ENCODE data around the gene CEP350.

GRCh38 chr1:179996099-179996498, 41.5 kb downstream of the CEP350 start:
- TF ChIP-seq, protein P1, sequence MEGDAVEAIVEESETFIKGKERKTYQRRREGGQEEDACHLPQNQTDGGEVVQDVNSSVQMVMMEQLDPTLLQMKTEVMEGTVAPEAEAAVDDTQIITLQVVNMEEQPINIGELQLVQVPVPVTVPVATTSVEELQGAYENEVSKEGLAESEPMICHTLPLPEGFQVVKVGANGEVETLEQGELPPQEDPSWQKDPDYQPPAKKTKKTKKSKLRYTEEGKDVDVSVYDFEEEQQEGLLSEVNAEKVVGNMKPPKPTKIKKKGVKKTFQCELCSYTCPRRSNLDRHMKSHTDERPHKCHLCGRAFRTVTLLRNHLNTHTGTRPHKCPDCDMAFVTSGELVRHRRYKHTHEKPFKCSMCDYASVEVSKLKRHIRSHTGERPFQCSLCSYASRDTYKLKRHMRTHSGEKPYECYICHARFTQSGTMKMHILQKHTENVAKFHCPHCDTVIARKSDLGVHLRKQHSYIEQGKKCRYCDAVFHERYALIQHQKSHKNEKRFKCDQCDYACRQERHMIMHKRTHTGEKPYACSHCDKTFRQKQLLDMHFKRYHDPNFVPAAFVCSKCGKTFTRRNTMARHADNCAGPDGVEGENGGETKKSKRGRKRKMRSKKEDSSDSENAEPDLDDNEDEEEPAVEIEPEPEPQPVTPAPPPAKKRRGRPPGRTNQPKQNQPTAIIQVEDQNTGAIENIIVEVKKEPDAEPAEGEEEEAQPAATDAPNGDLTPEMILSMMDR (IDR thresholded peaks at IDR 0.05; ENCODE audit: poor library complexity), result no peak
- TF ChIP-seq EZH2phosphoT487 (IDR thresholded peaks at IDR 0.05; ENCODE audit: low read depth, severe bottlenecking, unreplicated experiment) (no peak), EZH2 (IDR thresholded peaks at IDR 0.05; ENCODE audit: borderline replicate concordance) (no peak)
